ENCODE results near the gene RSRP1. TPM values are rescaled to one million over a fixed set of nuclear protein-coding genes. Genes with fewer than 3 reads are reported as not detected.
"Not testable (repeated sequence)": the region's sequence is repeated elsewhere in the genome, so short reads cannot be mapped to it uniquely, and the experiment has no call there.

Gene RSRP1, protein sequence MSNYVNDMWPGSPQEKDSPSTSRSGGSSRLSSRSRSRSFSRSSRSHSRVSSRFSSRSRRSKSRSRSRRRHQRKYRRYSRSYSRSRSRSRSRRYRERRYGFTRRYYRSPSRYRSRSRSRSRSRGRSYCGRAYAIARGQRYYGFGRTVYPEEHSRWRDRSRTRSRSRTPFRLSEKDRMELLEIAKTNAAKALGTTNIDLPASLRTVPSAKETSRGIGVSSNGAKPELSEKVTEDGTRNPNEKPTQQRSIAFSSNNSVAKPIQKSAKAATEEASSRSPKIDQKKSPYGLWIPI
- total RNA-seq, result 99.5 TPM

DNA sequence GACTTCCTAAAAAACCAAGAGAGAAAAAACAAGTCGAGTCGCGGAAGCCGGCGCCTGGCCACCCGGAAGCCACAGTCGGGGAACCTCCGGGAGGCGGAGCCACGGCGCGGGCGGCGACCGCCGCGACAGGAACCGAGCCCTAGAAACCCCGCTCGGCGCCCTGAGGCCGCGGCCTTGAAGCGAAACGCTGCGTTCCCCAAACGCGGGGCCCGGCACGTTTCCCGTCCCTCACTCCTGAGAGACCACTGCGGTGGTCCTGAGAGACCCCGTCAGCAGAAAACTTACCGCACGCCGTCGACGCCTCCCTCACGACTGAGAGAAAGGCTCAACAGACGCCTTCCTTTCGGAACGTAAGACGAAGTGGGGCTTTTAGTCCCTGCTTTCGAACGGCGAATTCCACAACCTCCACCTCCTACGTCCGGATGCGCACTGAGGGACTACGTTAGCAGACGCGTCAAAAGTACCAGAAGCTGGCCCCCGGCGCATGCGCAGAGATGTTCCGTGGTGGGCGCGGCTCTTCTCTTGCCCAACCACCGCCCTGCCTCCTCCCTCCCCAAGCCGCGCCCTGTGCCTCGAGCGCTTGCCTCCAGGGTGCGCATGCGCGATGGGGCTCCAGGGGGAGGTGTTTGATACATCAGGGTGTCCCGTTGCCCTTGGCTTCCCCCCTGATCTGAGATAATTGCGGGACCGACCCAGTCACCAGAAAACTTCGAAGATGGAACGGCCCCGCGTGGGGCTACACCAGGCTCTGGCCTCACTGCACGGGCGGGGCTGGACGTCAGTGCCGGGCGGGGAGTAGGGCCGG lies at the start of gene RSRP1:
TSS of gene RSRP1 (minus strand) at position 431 of the 805 bp plus-strand sequence. CDS start 491 bp downstream, outside the sequence.
- peak; percentile 99 for DNase-seq (ENCODE audit: low spot score)

DNA sequence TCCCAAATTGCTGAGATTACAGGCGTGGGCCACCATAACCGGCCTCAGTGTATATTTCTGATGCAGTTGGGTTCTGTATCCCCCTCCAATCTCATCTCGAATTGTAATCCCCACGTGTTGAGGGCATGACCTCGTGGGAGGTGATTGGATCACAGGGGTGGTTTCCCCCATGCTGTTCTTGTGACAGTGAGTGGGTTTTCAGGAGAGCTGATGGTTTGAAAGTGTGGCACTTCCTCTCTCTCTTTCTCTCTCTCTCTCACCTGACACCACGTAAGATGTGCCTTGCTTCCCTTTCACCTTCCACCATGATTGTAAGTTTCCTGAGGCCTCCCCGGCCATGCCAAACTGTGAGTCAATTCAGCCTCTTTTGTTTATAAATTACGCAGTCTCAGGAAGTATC lies 49.2 kb upstream of the RSRP1 start:
- not testable (repeated sequence) for DNase-seq (ENCODE audit: low spot score)

DNA sequence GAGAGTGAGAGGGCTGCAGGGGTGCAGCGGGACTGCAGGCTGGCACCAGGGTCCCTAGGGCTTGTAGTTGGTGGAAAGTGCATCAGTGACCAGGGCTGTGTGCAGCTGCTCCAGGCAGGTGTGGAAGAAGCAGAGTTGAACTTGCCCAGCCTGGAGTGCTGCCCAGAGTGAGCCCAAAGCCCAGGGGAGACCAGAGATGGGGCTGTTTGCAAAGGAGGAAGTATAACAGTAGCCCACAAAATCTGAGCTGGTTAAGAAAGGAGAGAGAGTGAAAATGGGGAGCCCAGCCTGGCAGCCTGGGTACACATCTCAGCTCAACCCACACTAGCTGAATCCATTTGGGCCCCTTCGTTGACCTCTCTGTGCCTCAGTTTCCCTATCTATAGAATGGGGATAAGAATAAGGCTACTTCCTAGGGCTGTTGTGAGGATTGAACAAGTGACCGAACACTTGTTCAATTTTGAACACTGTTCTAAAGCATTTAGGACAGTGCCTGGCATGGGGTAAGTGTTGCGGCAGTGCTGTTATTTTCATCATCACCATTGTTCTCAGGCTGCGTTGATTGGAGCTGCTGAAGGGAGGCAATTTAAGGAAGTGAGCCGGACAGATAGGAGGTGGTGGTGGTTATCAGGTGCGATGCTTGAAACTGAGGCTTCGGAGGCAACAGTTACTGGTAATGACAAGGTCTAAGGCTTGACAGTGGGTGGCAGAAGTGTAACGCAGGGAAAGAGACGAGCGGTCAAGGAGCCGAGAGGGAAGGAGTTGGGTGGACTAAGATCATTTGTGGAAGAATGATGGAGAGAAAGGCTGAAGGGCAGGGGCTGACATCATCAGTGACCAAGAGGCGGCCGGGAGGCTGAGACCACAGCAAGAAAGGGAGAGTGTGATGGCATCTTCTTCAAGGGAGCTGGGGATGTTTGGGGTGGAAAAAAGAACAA lies 47.9 kb upstream of the RSRP1 start:
- not testable (repeated sequence) for DNase-seq (ENCODE audit: low spot score)

DNA sequence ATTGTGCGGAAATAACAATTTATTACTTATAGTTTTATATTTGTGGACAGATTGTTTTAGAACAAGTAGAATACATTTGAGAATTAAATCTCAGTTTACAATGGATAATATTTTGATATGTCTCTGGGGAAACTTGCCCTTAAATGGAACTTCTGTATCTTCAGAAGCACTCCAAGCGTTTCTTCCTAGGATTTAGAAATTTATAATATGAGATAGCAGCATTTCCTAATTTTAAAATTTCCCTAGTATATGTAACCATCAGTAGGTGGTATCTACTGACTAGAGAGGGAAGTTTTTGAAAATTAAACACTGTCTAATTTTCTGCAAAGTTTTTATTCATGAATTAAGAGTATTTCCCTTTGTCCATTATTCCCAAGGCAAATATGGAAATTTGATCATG lies 46.2 kb upstream of the RSRP1 start:
- DNase-seq (ENCODE audit: low spot score), result not testable (repeated sequence)

DNA sequence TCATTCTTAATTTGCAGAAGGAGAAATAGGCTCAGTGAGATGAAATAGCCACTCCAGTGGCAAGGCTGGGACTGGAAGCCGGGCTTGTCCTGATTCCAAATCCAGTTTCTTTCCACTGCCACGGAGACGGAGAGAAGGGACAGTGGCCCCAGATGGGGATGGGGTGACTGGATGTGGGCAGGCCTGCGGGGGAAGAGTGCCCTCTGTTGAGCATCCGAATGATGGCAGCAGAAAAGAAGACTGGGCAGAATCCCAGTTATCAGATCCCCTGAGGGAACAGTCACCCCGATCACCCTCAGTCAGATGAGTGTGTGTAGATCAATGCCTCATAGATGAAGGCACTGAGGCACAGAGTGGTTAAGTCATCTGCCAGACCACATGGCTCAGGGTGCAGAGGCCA lies 42.8 kb upstream of the RSRP1 start:
- not testable (repeated sequence) for DNase-seq (ENCODE audit: low spot score)

DNA sequence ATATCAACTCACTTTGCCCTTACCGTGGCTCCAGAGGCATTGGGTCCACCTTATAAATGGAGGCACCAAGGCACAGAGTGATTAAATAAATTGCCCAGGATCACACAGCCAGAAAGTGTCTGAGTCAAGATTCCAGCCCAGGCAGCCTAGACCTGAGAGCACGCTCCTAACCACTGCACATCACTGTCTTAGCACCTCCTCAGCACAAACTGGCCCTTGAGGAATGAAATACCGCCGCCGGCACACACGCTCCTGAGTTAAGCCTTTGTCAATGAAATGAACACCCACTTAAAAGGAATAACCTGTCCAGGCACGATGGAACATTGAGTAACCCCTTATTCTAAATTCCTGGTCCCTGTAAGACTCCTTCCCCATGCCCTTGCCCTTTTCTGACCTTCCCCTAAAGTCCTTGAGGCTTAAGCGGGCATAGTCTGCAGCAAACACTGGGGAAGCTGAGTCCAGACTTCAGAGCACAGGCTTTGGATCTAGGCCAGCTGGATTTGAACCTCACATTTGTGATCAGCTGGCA lies 41.4 kb upstream of the RSRP1 start:
- not testable (repeated sequence) for DNase-seq (ENCODE audit: low spot score)

DNA sequence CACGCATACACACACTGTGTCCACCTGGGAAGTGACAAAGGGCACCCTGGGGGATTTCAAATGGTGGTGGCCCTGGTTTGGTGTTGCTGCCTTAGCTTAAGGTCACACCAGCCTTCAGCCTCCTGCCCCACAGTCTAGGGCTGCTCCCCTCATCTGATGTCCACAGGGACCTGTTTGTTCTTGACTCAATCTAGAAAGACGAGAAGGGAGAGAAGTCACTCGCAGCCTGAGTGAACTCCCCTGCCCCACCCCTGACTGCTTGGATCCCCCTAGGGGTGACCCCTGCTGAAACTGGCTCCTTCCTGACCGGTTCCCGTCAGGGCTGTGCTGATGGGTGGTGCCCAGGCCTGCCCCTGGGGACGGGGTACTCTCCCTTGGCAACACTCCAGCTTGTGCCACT lies 39.9 kb upstream of the RSRP1 start:
- not testable (repeated sequence) for DNase-seq (ENCODE audit: low spot score)

DNA sequence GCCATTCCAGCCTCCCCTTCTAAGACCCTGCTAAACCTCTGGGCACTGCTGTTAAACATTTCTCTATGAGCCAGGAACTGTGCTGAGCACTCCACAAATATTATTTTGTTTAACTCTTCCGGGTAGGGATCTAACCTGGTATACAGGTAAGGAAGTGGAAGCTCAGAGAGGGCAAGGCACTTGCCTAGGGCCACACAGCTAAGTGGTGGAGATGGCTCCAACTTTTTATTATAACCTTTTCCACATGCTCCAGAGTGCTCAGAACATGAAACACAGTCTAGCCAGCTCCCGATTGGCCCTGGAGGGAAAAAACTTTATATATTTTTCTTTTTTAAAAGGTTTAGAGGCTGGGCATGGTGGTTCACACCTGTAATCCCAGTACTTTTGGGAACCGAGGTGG lies 38.6 kb upstream of the RSRP1 start:
- DNase-seq (ENCODE audit: low spot score), result not testable (repeated sequence)

DNA sequence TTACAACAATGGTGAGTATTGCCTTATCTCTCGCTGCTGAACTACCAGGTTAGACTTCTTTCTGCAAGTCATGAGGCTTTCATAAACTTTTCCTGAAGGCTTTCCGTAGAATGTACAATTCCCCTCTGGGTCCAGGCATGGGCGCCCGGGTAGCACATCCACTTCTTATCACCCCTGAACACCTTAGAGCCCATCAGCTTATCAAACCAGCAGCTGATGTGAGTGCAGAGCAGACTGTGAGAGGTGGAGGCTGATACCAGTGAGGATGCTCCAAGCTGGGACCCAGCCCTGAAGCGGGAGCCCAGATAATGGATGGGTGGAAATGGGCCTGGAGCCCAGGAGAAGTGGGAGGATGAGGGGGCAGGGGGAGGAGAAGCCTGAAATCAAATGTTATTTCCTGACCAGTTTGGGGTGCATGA lies 32.4 kb upstream of the RSRP1 start:
- not testable (repeated sequence) for DNase-seq (ENCODE audit: low spot score)

DNA sequence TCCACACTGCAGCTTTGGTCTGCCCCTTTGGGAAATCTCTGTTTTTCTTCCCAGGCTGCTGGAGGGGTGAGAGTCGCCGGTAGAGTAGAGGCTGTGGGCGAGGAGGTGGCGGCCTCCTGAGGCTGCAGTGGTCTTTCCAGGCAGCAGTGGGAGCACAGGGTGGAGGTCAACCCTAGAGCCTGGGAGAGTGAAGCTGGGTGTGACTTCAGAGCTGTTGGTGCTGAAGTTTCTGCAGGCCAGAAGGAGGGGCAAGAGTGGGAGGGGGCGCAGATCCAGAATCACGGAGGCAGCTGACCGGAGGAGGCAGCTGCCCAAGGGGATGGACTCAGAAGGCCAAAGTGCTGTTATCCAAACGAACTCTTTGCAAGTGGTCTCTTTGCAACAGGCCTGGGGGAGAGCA lies 31.5 kb upstream of the RSRP1 start:
- not testable (repeated sequence) for DNase-seq (ENCODE audit: low spot score)

DNA sequence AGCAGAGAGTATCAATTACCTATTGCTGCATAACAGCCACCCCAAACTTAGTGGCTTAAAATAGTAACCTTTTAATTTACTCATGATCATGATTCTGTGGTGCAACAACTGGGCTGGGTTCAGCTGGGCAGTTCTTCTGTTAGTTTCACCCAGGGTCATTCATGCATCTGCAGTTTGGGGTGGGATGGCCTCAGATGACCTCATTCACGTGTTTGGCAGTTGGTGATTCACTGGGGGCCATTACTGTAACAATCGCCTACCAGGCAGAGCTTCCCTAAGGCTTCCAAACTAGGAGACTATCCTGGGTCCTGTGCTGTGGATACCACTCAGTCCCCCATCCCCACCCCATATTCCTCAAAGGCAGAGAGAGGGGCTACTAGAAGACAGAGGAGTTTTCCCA lies 31.1 kb upstream of the RSRP1 start:
- DNase-seq (ENCODE audit: low spot score), result not testable (repeated sequence)

DNA sequence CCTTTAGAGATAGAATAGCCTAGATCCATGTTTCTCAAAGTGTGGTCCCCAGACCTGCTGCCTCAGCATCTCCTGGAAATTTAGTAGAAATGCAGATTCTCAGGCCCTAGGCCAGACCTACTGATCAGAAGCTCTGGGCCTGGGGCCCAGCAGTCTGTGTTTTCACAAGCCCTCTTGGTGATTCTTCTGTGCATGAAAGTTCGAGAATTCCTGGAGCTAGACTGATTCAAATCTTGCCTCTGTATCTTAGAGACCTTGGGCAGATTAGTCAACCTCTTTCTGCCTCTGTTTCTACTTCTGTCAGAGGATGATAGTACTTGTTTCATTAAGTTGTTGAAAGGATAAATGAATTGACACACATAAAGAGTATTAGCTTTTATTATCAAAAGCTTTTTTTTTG lies 30.0 kb upstream of the RSRP1 start:
- not testable (repeated sequence) for DNase-seq (ENCODE audit: low spot score)

DNA sequence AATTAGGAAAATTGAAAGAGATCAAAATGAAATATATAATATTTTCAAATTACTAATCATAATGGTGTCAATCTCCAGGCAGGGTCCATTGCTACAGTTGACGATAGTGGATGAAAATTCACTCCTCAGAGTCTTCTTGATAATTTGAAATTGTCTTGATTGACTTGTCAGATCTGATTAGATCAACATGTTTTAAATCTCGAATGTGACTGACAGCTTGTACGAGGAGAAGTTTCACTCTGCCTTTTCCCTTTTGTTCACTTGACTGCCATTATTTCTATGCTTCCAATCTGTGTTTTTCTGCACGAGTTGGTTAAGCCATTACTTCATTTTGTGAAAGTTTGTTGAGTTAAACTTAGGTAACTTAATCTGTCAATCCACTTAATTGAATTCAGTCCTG lies 28.4 kb upstream of the RSRP1 start:
- DNase-seq (ENCODE audit: low spot score), result not testable (repeated sequence)

DNA sequence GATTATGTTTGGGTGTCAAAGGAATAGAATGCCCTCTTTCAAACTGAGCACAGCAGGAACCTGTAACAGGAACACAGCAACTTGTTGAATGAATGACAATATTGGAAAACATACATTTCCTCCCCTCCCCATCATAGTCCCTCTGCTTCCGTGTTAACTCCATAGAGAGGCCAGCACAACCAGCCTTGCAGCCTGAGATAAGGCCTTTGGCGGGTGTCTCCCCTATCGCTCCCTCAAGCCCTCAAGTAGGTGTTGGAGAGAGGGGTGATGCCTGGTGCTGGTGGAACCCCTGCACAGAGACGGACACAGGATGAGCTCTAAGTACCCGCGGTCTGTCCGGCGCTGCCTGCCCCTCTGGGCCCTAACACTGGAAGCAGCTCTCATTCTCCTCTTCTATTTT lies 25.0 kb upstream of the RSRP1 start, which contains the start of gene RHD:
TSS of gene RHD (plus strand) at position 272 of the 400 bp plus-strand sequence. CDS start at position 311, 39 bp downstream.
- DNase-seq (ENCODE audit: low spot score), result not testable (repeated sequence)

DNA sequence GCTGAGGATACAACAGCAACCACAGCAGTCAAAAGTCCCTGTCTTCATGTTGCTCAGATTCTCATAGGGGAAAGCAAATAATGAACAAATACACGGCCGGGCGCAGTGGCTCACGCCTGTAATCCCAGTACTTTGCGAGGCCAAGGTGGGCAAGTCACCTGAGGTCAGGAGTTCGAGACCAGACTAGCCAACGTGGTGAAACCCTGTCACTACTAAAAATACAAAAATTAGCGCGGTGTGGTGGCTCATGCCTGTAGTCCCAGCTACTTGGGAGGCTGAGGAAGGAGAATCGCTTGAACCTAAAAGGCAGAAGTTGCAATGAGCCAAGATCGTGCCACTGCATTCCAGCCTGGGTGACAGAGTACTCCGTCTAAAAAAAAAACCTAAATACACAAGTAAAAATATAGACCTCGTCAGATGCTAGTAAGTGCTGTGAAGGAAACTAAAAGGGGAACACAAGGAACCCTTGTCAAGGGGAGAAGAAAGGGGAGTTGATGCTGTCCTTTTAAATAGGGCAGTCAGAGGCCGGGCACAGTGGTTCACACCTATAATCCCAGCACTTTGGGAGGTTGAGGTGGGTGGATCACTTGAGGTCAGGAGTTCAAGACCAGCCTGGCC lies 21.0 kb upstream of the RSRP1 start:
- not testable (repeated sequence) for DNase-seq (ENCODE audit: low spot score)

DNA sequence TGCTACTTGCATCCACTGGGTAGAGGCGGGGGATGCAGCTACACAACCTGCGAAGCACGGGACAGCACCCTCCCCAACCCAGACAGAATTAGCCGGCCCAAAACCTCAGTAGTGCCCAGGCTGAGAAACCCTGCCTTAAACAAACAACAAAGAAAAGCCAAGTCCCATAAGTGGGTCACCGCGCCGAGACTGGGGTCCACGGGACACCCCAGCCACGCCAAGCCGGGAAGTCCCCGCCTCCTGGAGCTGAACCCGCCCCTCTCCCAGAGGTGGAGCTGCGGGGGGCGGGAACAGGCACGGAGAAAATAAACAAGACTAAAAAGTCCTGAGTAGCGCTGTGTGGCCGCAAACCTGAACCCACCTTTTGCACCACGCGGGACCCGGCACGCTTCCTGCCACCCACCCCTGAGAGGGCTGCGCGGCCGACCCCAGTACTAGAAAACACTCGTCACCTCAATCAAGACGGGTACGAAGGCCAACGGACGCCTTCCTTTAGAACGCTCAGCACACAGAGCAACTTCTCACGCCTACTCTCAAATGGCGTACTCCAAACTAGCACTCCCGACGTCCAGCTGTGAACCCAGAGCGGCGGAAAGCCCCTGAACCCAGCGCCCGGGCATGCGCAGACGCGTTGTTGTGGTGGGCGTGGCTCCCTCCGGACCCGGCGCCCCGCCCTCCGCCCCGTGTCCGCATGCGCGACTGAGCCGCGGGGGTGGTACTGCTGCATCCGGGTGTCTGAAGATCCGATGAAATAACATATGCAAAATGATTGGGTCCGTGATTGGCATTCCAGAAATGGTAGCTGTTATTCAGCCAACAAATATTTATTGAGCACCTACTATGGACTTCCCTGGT lies 20.3 kb upstream of the RSRP1 start:
- DNase-seq (ENCODE audit: low spot score), result peak; percentile 75

DNA sequence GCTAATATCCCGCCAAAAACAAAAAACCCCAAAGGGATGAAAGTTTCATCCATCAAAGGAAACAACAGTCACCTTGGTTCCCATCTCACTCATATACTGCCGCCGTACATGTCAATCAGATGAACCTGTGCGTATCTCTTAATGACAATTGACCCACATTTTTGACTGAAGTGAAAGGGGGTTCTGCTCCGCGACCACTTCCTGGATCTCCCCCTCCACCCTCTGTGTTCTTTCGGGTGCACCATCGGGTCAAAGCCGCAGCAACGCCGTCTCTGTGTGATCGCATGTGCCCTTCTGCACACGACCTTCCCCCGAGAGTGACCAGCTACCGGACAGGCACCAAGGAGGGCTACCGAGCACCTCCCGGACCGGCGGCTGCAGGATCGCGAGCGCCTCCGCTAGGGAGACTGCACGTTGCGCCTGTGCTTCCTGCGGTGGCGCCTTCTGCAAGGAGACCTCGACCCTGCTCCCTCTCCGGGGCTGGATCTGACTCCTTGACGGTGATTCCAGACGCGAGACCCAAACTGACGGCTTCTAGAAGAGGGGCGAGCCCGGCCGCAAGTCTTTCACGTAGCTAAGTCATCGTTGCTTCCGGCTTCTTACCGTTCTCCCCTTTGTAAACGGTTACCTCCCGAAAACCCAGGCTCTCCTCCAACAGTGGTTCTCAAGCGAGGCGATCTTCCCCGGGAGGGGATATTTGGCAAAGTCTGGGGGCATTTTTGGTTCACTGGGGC lies 19.5 kb upstream of the RSRP1 start:
- DNase-seq (ENCODE audit: low spot score), result not testable (repeated sequence)

DNA sequence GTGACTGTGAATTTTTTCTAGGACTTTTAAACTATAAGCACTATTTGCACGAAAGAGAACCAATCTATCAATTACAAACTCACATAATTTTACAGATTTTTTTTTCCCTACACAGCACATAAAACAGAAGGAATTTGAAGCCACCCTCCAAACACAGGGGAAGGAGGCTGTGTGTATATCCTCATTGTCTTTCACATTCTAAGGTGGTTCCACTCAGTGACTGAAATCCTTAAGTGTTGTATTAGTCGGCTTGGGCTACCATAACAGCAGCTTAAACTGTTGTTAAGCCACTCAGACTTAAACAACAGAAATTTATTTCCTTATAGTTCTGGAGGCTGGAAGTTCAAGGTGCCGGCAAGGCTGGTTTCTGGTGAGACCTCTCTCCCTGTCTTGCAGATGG lies 13.1 kb upstream of the RSRP1 start:
- DNase-seq (ENCODE audit: low spot score), result not testable (repeated sequence)

DNA sequence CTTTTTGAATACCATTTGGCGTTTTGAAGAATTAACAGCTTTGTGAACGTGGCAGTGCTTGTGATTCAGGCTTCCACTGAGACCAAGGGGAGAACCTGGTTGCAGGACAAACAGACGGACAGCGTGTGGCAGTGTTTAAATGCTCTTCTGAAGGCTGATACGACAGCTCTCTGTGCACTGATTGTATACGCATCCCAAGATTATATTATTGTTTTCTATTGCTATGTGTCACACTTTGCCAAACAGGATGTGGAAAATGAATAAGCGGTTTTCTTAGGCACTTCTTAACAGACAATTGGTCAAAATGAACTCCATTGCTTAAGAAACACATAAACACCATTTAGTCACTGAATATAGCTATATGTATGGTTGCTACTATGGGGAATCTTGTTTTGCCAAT lies 12.6 kb upstream of the RSRP1 start:
- DNase-seq (ENCODE audit: low spot score), result not testable (repeated sequence)

All from ureter (tissue), 1 donor.